Measurements from ENCODE around the gene SLC35F5.

DNA sequence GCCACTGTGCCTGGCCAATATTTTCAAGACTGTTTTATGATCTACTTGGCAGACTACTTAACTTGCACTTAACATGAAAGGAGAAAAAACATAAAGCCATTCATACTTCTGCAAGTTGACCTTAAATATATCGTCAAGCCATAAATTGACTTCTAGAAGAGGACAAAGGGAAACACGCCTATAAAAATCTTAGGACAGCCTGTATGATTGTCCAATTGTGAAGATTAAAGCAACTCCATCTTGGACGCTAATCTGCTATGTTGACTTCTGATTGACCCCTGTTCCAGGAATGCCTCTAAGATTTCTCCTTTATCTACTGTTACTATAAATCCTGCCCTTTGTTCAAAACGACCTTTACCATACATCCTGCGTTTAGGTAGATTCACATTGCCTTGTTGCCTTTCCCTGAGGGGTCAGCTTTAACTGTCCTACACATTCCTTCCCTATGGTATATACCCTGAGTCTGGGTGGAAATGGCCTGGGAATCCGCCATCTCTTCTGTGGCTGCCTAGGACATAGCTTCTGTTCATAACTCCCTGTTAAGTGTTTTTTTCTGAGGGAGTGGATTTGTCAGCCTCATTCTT is 40.2 kb upstream of the SLC35F5 start:
- TF ChIP-seq, protein P1, sequence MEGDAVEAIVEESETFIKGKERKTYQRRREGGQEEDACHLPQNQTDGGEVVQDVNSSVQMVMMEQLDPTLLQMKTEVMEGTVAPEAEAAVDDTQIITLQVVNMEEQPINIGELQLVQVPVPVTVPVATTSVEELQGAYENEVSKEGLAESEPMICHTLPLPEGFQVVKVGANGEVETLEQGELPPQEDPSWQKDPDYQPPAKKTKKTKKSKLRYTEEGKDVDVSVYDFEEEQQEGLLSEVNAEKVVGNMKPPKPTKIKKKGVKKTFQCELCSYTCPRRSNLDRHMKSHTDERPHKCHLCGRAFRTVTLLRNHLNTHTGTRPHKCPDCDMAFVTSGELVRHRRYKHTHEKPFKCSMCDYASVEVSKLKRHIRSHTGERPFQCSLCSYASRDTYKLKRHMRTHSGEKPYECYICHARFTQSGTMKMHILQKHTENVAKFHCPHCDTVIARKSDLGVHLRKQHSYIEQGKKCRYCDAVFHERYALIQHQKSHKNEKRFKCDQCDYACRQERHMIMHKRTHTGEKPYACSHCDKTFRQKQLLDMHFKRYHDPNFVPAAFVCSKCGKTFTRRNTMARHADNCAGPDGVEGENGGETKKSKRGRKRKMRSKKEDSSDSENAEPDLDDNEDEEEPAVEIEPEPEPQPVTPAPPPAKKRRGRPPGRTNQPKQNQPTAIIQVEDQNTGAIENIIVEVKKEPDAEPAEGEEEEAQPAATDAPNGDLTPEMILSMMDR (conservative IDR thresholded peaks at IDR 0.05; ENCODE audit: low read depth, low read length) = no peak
- TF ChIP-seq, protein P2, sequence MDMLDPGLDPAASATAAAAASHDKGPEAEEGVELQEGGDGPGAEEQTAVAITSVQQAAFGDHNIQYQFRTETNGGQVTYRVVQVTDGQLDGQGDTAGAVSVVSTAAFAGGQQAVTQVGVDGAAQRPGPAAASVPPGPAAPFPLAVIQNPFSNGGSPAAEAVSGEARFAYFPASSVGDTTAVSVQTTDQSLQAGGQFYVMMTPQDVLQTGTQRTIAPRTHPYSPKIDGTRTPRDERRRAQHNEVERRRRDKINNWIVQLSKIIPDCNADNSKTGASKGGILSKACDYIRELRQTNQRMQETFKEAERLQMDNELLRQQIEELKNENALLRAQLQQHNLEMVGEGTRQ (IDR thresholded peaks at IDR 0.05; ENCODE audit: low read depth, low read length) = no peak
- no peak for TF ChIP-seq MXI1 (IDR thresholded peaks at IDR 0.05; ENCODE audit: borderline replicate concordance, low read depth, low read length)
